HEK293 (cell line): ENCODE results near the gene TTLL3.

Experiments
- KLF1 ChIP-seq: fragments of 450-650 bp; formaldehyde crosslinking; IDR thresholded peaks from 2 replicates; pipeline ENCODE4 v1.5.1; 2016; ENCODE audit warnings: missing biosample characterization, missing genetic modification characterization
- KLF7 ChIP-seq: fragments of 450-650 bp; formaldehyde crosslinking; IDR thresholded peaks from 2 replicates; pipeline ENCODE4 v1.5.1; 2016; ENCODE audit warnings: missing biosample characterization, missing genetic modification characterization, borderline replicate concordance
- KLF8 ChIP-seq: fragments of 450-650 bp; formaldehyde crosslinking; IDR thresholded peaks from 2 replicates; pipeline ENCODE4 v1.5.1; 2016; ENCODE audit warnings: missing biosample characterization, missing genetic modification characterization
- OSR2 ChIP-seq: fragments of 450-650 bp; formaldehyde crosslinking; IDR thresholded peaks from 2 replicates; pipeline ENCODE4 v1.5.1; 2016; ENCODE audit warnings: missing biosample characterization, missing genetic modification characterization
- SP2 ChIP-seq: fragments of 450-650 bp; formaldehyde crosslinking; IDR thresholded peaks from 2 replicates; pipeline ENCODE4 v1.5.1; 2016; ENCODE audit warnings: missing biosample characterization, missing genetic modification characterization
- TRIM28 ChIP-seq: IDR thresholded peaks from 2 replicates; pipeline ENCODE4 v1.6.1; 2011; ENCODE audit warnings: low read length, control low read depth, borderline replicate concordance
- ZBTB44 ChIP-seq: fragments of 450-650 bp; IDR thresholded peaks from 2 replicates; pipeline ENCODE4 v1.5.1; 2018; ENCODE audit warnings: missing biosample characterization, mild to moderate bottlenecking, missing genetic modification characterization
- ZBTB49 ChIP-seq: fragments of 450-650 bp; formaldehyde crosslinking; IDR thresholded peaks from 2 replicates; pipeline ENCODE4 v1.5.1; 2016; ENCODE audit warnings: missing biosample characterization, missing genetic modification characterization, low read depth
- ZEB2 ChIP-seq: fragments of 450-650 bp; formaldehyde crosslinking; IDR thresholded peaks from 2 replicates; pipeline ENCODE4 v1.5.1; 2016; ENCODE audit warnings: missing biosample characterization, missing genetic modification characterization
- ZIC2 ChIP-seq: fragments of 450-650 bp; formaldehyde crosslinking; IDR thresholded peaks from 2 replicates; pipeline ENCODE4 v1.5.1; 2016; ENCODE audit warnings: missing biosample characterization, missing genetic modification characterization
- ZNF112 ChIP-seq: fragments of 450-650 bp; formaldehyde crosslinking; IDR thresholded peaks from 2 replicates; pipeline ENCODE4 v1.5.0; 2017; ENCODE audit warnings: missing biosample characterization, missing genetic modification characterization
- ZNF140 ChIP-seq: fragments of 450-650 bp; formaldehyde crosslinking; IDR thresholded peaks from 2 replicates; pipeline ENCODE4 v1.5.1; 2016; ENCODE audit warnings: missing biosample characterization, missing genetic modification characterization
- ZNF155 ChIP-seq: fragments of 450-650 bp; formaldehyde crosslinking; IDR thresholded peaks from 2 replicates; pipeline ENCODE4 v1.5.1; 2016; ENCODE audit warnings: missing biosample characterization, missing genetic modification characterization
- ZNF274 ChIP-seq, 2 experiments: fragments of 200-500 bp in 1 of 2; fragments of 450-650 bp in 1 of 2; sonication (Bioruptor generic) in 1 of 2; formaldehyde crosslinking in 1 of 2; IDR thresholded peaks; 2 replicates each; pipeline versions ENCODE4 v1.5.1 to v1.6.1; 2014 to 2016; ENCODE audit warnings: borderline replicate concordance in 1 of 2, inconsistent platforms in 1 of 2, low read length in 1 of 2, missing biosample characterization in 1 of 2, missing genetic modification characterization in 1 of 2
- ZNF341 ChIP-seq: fragments of 450-650 bp; formaldehyde crosslinking; IDR thresholded peaks from 2 replicates; pipeline ENCODE4; 2016; ENCODE audit warnings: low read depth, missing biosample characterization, missing genetic modification characterization
- ZNF366 ChIP-seq: fragments of 450-650 bp; formaldehyde crosslinking; conservative IDR thresholded peaks from 2 replicates; pipeline ENCODE4 v1.5.1; 2016; ENCODE audit warnings: missing biosample characterization, missing genetic modification characterization
- ZNF658 ChIP-seq: fragments of 450-650 bp; formaldehyde crosslinking; IDR thresholded peaks from 2 replicates; pipeline ENCODE4; 2016; ENCODE audit warnings: missing biosample characterization, missing genetic modification characterization
- ZNF747 ChIP-seq: fragments of 450-650 bp; formaldehyde crosslinking; IDR thresholded peaks from 2 replicates; pipeline ENCODE4 v1.5.1; 2016; ENCODE audit warnings: missing biosample characterization, missing genetic modification characterization
- ZNF76 ChIP-seq: fragments of 450-650 bp; formaldehyde crosslinking; IDR thresholded peaks from 2 replicates; pipeline ENCODE4; 2016; ENCODE audit warnings: low read depth, missing biosample characterization, missing genetic modification characterization, borderline replicate concordance
- TF ChIP-seq, protein P1 (sequence below): fragments of 450-650 bp; formaldehyde crosslinking; IDR thresholded peaks from 2 replicates; pipeline ENCODE4 v1.5.1; 2017; ENCODE audit warnings: missing biosample characterization, missing genetic modification characterization
- TF ChIP-seq, protein P2 (sequence below): fragments of 450-650 bp; formaldehyde crosslinking; IDR thresholded peaks from 2 replicates; pipeline ENCODE4 v1.5.1; 2016; ENCODE audit warnings: missing biosample characterization, missing genetic modification characterization

The TTLL3 gene

DNA sequence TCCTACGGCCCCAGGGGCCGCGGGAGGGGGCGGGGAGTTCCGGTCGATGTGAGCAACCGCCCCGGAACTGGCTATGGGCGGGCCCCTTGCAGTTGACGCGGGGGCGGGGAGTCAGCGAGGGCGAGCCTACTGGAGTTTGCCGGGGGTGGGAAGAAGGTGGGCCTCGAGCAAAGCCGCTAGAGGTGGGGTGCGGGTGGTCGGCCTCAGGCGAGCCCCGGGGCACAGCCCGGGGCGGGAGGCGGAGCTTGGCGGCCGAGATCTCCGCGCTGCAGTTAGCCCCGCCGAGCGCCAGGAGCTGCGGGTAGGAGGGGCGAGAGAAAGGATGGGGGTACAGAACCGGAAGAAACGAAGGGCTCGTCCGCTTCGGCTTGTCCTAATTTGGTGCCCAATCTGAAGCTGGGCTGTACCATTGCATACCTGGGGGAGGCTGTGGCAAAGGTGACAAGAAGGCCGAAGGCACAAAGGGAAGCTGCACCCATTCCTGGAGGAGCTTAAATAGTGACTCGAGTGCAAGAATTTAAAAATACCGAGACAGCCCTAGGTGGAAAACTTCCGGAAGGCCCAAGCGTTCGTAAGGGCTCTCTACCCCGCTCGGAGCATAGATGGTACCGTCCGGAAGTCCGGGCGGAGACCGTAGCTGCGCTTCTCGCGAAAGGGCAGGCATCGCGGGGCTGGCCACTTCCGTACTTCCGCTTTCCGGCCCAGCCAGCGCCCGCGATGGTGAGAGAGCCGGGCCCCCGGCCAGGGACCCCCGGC lies 17.5 kb upstream of the TTLL3 start, which contains the start of the genes ARPC4 and TADA3 (continued):
- no peak for TF ChIP-seq ZBTB44
- no peak for TF ChIP-seq ZNF658
- TF ChIP-seq TRIM28, result no peak
- peak; percentile 94 for TF ChIP-seq KLF1
- TF ChIP-seq, protein P1, sequence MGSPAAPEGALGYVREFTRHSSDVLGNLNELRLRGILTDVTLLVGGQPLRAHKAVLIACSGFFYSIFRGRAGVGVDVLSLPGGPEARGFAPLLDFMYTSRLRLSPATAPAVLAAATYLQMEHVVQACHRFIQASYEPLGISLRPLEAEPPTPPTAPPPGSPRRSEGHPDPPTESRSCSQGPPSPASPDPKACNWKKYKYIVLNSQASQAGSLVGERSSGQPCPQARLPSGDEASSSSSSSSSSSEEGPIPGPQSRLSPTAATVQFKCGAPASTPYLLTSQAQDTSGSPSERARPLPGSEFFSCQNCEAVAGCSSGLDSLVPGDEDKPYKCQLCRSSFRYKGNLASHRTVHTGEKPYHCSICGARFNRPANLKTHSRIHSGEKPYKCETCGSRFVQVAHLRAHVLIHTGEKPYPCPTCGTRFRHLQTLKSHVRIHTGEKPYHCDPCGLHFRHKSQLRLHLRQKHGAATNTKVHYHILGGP (tag by site-specific recombination), result no peak
- TF ChIP-seq ZNF274 (IDR thresholded peaks at IDR 0.05; ENCODE audit: low read length), result no peak
- no peak for TF ChIP-seq ZNF274 (tag by site-specific recombination; IDR thresholded peaks at IDR 0.05; ENCODE audit: borderline replicate concordance)
- TF ChIP-seq ZNF112, result no peak
- TF ChIP-seq, protein P2, sequence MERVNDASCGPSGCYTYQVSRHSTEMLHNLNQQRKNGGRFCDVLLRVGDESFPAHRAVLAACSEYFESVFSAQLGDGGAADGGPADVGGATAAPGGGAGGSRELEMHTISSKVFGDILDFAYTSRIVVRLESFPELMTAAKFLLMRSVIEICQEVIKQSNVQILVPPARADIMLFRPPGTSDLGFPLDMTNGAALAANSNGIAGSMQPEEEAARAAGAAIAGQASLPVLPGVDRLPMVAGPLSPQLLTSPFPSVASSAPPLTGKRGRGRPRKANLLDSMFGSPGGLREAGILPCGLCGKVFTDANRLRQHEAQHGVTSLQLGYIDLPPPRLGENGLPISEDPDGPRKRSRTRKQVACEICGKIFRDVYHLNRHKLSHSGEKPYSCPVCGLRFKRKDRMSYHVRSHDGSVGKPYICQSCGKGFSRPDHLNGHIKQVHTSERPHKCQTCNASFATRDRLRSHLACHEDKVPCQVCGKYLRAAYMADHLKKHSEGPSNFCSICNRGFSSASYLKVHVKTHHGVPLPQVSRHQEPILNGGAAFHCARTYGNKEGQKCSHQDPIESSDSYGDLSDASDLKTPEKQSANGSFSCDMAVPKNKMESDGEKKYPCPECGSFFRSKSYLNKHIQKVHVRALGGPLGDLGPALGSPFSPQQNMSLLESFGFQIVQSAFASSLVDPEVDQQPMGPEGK (tag by site-specific recombination), result peak; percentile 97
- TF ChIP-seq OSR2 (tag by site-specific recombination), result 0 out of 2 replicates have a peak, but pooled peaks have one; percentile 0
- TF ChIP-seq ZNF366 (tag by site-specific recombination), result peak; percentile 49
- TF ChIP-seq ZNF76 (tag by site-specific recombination), result peak; percentile 32; the same call in 1 of the 2 replicates
- peak; percentile 81 for TF ChIP-seq ZEB2 (tag by site-specific recombination)
- peak; percentile 76 for TF ChIP-seq ZIC2 (tag by site-specific recombination)
- TF ChIP-seq KLF7 (tag by site-specific recombination), result peak; percentile 33; the same call in 1 of the 2 replicates
- peak; percentile 89 for TF ChIP-seq KLF8
- TF ChIP-seq ZNF155, result no peak
- peak; percentile 95 for TF ChIP-seq SP2 (tag by site-specific recombination)
- TF ChIP-seq ZNF140 (tag by site-specific recombination), result no peak
- no peak for TF ChIP-seq ZBTB49 (tag by site-specific recombination)
- TF ChIP-seq ZNF341, result peak; percentile 31; the same call in 1 of the 2 replicates
- no peak for TF ChIP-seq ZNF747 (tag by site-specific recombination)
